GM12878 (cell line): ENCODE measurements around the gene CFAP92.

Experiments
- EP300 ChIP-seq, 2 experiments: fragments of 150-350 bp in 1 of 2; IDR thresholded peaks; 2 replicates each; pipeline ENCODE4 v1.6.1; 2011 to 2012; ENCODE audit warnings: low read depth in 2 of 2, low read length in 2 of 2, borderline replicate concordance in 1 of 2, improper control_type of control experiment in 1 of 2, inconsistent platforms in 1 of 2; ENCODE audit not compliant: control insufficient read depth in 1 of 2
- GABPA ChIP-seq: IDR thresholded peaks from 2 replicates; pipeline ENCODE4 v1.6.1; 2014; ENCODE audit warnings: antibody characterized with exemption, low read depth, mild to moderate bottlenecking, inconsistent platforms
- POLR2AphosphoS2 ChIP-seq: IDR thresholded peaks from 2 replicates; pipeline ENCODE4 v1.6.1; 2011; ENCODE audit warnings: low read depth, mild to moderate bottlenecking, low read length, improper control_type of control experiment, moderate library complexity
- POU2F2 ChIP-seq: IDR thresholded peaks from 3 replicates; pipeline ENCODE4 v1.6.1; 2011; ENCODE audit warnings: low read depth, mild to moderate bottlenecking, low read length, borderline replicate concordance
- RAD21 ChIP-seq: IDR thresholded peaks from 2 replicates; pipeline ENCODE4 v1.6.1; 2011; ENCODE audit warnings: mild to moderate bottlenecking, low read depth, low read length, moderate library complexity; ENCODE audit not compliant: insufficient read depth
- SP1 ChIP-seq: IDR thresholded peaks from one replicate; pipeline ENCODE4 v1.6.1; 2011; ENCODE audit warnings: low read depth, low read length
- SREBF2 ChIP-seq: IDR thresholded peaks from 2 replicates; pipeline ENCODE4 v1.6.1; 2012; ENCODE audit warnings: mild to moderate bottlenecking, low read length
- ZNF274 ChIP-seq: IDR thresholded peaks from one replicate; pipeline ENCODE4 v1.8.0; 2011; ENCODE audit not compliant: insufficient read length, insufficient read depth
- TF ChIP-seq, protein P1 (sequence below), 3 experiments: IDR thresholded peaks in 2 of 3; conservative IDR thresholded peaks in 1 of 3; 2 replicates each; pipeline ENCODE4 v1.5.1; 2011; ENCODE audit warnings: low read depth in 3 of 3, low read length in 3 of 3, mild to moderate bottlenecking in 3 of 3, control low read depth in 2 of 3, moderate library complexity in 2 of 3, inconsistent platforms in 1 of 3, mixed read lengths in 1 of 3; ENCODE audit not compliant: control insufficient read depth in 2 of 3, insufficient read depth in 1 of 3; ENCODE audit errors: extremely low read depth in 1 of 3
- TF ChIP-seq, protein P2 (sequence below): IDR thresholded peaks from 2 replicates; pipeline ENCODE4 v1.6.1; 2012; ENCODE audit warnings: mild to moderate bottlenecking, low read depth, low read length
- TF ChIP-seq, protein P3 (sequence below): IDR thresholded peaks from 2 replicates; pipeline ENCODE4 v1.6.1; 2011; ENCODE audit warnings: borderline replicate concordance, low read depth, mild to moderate bottlenecking, moderate library complexity, mixed read lengths, low read length; ENCODE audit not compliant: insufficient read depth; ENCODE audit errors: extremely low read length
- TF ChIP-seq, protein P4 (sequence below): IDR thresholded peaks from 2 replicates; pipeline ENCODE4 v1.6.1; 2011; ENCODE audit warnings: low read depth, low read length, improper control_type of control experiment, borderline replicate concordance
- TF ChIP-seq, protein P5 (sequence below): fragments of 450-650 bp; IDR thresholded peaks from 2 replicates; pipeline ENCODE4 v1.6.1; 2016; ENCODE audit warnings: mild to moderate bottlenecking
- TF ChIP-seq, protein P6 (sequence below): IDR thresholded peaks from 2 replicates; pipeline ENCODE4 v1.6.1; 2011; ENCODE audit warnings: borderline replicate concordance, low read depth, mild to moderate bottlenecking, moderate library complexity, low read length; ENCODE audit not compliant: insufficient read depth, poor library complexity, severe bottlenecking

DNA sequence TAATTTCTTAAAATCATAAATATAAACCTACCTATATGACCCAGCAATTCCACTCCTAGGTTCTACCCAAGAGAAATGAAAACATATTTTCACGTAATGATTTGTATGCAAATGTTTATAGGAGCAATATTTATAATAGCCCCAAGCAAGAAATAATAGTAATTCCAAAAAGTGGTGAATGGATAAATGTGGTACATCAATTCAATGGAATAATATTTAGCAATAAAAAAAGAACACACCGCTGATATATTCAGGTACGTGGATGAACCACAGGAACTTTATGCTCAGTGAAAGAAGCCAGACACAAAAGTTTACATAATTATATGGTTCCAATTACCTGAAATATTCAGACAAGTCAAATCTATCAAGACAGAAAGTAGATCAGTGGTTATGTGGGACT, 64.5 kb downstream of the CFAP92 start:
- no peak for TF ChIP-seq EP300 (IDR thresholded peaks at IDR 0.05; ENCODE audit: borderline replicate concordance in 1 of 2, control insufficient read depth in 1 of 2, low read depth in 2 of 2, low read length in 2 of 2)
- TF ChIP-seq, protein P1, sequence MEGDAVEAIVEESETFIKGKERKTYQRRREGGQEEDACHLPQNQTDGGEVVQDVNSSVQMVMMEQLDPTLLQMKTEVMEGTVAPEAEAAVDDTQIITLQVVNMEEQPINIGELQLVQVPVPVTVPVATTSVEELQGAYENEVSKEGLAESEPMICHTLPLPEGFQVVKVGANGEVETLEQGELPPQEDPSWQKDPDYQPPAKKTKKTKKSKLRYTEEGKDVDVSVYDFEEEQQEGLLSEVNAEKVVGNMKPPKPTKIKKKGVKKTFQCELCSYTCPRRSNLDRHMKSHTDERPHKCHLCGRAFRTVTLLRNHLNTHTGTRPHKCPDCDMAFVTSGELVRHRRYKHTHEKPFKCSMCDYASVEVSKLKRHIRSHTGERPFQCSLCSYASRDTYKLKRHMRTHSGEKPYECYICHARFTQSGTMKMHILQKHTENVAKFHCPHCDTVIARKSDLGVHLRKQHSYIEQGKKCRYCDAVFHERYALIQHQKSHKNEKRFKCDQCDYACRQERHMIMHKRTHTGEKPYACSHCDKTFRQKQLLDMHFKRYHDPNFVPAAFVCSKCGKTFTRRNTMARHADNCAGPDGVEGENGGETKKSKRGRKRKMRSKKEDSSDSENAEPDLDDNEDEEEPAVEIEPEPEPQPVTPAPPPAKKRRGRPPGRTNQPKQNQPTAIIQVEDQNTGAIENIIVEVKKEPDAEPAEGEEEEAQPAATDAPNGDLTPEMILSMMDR (IDR thresholded peaks at IDR 0.05 in 2 of 3, conservative IDR thresholded peaks at IDR 0.05 in 1 of 3; ENCODE audit: control insufficient read depth in 2 of 3, extremely low read depth in 1 of 3, insufficient read depth in 1 of 3, low read depth in 3 of 3, low read length in 3 of 3) = no peak
- TF ChIP-seq ZNF274 = no peak
- TF ChIP-seq, protein P2, sequence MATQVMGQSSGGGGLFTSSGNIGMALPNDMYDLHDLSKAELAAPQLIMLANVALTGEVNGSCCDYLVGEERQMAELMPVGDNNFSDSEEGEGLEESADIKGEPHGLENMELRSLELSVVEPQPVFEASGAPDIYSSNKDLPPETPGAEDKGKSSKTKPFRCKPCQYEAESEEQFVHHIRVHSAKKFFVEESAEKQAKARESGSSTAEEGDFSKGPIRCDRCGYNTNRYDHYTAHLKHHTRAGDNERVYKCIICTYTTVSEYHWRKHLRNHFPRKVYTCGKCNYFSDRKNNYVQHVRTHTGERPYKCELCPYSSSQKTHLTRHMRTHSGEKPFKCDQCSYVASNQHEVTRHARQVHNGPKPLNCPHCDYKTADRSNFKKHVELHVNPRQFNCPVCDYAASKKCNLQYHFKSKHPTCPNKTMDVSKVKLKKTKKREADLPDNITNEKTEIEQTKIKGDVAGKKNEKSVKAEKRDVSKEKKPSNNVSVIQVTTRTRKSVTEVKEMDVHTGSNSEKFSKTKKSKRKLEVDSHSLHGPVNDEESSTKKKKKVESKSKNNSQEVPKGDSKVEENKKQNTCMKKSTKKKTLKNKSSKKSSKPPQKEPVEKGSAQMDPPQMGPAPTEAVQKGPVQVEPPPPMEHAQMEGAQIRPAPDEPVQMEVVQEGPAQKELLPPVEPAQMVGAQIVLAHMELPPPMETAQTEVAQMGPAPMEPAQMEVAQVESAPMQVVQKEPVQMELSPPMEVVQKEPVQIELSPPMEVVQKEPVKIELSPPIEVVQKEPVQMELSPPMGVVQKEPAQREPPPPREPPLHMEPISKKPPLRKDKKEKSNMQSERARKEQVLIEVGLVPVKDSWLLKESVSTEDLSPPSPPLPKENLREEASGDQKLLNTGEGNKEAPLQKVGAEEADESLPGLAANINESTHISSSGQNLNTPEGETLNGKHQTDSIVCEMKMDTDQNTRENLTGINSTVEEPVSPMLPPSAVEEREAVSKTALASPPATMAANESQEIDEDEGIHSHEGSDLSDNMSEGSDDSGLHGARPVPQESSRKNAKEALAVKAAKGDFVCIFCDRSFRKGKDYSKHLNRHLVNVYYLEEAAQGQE = no peak
- TF ChIP-seq, protein P3, sequence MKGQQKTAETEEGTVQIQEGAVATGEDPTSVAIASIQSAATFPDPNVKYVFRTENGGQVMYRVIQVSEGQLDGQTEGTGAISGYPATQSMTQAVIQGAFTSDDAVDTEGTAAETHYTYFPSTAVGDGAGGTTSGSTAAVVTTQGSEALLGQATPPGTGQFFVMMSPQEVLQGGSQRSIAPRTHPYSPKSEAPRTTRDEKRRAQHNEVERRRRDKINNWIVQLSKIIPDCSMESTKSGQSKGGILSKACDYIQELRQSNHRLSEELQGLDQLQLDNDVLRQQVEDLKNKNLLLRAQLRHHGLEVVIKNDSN = no peak
- TF ChIP-seq POLR2AphosphoS2 = no peak
- no peak for TF ChIP-seq GABPA
- no peak for TF ChIP-seq SP1
- no peak for TF ChIP-seq POU2F2
- TF ChIP-seq, protein P4, sequence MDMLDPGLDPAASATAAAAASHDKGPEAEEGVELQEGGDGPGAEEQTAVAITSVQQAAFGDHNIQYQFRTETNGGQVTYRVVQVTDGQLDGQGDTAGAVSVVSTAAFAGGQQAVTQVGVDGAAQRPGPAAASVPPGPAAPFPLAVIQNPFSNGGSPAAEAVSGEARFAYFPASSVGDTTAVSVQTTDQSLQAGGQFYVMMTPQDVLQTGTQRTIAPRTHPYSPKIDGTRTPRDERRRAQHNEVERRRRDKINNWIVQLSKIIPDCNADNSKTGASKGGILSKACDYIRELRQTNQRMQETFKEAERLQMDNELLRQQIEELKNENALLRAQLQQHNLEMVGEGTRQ = no peak
- TF ChIP-seq SREBF2 = no peak
- TF ChIP-seq RAD21 = no peak
- TF ChIP-seq, protein P5, sequence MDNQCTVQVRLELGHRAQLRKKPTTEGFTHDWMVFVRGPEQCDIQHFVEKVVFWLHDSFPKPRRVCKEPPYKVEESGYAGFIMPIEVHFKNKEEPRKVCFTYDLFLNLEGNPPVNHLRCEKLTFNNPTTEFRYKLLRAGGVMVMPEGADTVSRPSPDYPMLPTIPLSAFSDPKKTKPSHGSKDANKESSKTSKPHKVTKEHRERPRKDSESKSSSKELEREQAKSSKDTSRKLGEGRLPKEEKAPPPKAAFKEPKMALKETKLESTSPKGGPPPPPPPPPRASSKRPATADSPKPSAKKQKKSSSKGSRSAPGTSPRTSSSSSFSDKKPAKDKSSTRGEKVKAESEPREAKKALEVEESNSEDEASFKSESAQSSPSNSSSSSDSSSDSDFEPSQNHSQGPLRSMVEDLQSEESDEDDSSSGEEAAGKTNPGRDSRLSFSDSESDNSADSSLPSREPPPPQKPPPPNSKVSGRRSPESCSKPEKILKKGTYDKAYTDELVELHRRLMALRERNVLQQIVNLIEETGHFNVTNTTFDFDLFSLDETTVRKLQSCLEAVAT = no peak
- TF ChIP-seq, protein P6, sequence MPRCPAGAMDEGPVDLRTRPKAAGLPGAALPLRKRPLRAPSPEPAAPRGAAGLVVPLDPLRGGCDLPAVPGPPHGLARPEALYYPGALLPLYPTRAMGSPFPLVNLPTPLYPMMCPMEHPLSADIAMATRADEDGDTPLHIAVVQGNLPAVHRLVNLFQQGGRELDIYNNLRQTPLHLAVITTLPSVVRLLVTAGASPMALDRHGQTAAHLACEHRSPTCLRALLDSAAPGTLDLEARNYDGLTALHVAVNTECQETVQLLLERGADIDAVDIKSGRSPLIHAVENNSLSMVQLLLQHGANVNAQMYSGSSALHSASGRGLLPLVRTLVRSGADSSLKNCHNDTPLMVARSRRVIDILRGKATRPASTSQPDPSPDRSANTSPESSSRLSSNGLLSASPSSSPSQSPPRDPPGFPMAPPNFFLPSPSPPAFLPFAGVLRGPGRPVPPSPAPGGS = no peak
